ENCODE measurements around the gene BTRC.
"Not testable (repeated sequence)": the region's sequence is repeated elsewhere in the genome, so short reads cannot be mapped to it uniquely, and the experiment has no call there.

The BTRC gene

GRCh38 chr10:101388676-101389276 is 34.8 kb downstream of the BTRC start:
- DNase-seq, result no peak

DNA sequence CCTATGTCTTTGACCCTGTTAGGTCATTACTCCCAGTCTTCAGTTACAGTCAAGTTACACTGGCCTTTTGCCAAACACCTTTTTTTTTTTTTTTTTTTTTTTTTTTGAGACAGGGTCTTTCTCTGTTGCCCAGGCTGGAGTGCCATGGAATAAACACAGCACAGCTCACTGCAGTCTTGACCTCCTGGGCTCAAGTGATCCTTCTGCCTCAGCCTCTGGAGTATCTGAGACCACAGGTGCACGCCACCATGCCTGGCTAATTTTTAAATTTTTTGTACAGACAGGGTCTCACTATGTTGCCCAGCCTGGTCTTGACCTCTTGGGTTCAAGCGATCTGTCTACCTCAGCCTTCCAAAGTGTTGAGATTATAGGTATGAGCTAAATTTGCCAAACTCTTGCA is 35.6 kb downstream of the BTRC start:
- DNase-seq, result not testable (repeated sequence)

DNA sequence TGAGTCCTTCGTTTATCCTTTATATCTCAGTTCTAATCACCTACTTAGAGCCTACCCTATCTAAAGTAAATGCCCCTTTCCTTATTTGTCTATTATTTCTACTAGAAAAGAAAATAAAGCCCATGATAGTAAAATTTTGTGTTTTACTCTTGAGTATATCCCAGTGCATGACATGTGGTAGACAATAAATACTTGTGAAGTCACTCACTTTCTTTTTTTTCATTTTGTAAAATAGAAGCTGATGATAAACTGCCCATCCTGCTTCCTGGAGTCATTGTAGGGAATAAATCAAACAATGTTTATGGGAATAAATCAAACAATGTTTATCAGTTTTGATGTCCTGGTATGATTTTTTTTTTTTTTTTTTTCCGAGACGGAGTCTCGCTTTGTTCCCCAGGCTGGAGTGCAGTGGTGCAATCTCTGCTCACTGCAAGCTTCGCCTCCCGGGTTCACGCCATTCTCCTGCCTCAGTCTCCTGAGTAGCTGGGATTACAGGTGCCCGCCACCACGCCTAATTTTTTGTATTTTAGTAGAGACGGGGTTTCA is 36.1 kb downstream of the BTRC start:
- no peak for DNase-seq

DNA sequence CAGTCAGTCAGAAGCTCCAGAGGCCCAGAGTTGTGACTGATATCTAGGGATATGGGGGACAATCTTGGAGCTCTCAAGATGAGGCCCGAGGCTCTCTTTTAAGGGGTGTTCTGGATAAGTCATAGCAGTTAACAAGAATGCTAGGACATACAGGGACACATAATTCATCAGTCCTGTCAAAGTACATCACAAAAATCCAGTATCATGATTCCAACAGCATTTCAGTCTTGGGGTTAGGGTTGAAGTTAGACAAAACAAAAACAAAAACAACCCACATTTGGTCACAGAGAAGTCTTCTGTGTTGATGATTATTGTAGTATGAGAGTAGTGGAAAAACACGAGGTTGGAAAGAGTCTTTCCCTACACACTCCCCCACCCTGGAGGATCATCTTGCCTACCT is 39.4 kb downstream of the BTRC start:
- DNase-seq, result no peak

- DNase-seq, result no peak
These were observed 40.7 kb downstream of the BTRC start for GRCh38 chr10:101394524-101395133.

GRCh38 chr10:101397140-101397539 is 43.2 kb downstream of the BTRC start:
- DNase-seq, result no peak

DNA sequence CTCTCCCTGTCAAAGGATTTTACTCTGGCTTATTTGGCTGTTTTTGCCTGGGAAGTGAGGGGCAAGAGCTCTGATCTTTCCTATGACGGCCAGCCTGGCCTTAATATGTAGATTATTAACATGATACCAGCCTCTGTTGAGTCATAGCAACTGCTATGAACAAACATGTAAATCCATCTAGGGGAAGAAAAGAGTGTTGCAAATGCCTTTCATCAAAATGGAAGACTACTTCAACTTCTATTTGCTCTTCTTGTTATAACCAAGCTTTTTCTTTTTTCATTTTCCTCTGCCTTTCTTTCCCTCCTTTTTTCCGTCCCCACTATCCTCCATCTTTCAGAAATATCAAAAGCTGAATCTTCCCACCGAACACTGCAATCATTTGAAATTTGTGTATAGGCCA is 46.6 kb downstream of the BTRC start:
- no peak for DNase-seq

DNA sequence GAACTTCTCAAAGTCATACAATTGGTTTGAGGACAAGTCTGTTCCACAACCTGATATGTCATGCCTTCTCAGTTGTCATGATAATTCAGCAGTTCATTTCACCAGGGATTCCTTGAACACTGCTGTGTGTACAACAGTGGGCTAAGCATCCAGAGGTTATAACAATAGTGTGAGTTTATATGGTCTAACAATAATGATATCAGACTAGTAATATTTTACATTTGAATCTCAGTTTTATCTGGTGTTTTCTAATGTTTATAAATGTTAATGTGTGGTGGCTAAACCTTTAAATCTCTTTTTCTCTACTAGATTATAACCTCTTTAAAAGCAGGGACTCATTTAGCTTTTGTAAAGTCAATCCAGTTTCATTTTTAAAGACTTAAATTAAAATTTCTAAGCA is 48.7 kb downstream of the BTRC start:
- DNase-seq, result no peak

DNA sequence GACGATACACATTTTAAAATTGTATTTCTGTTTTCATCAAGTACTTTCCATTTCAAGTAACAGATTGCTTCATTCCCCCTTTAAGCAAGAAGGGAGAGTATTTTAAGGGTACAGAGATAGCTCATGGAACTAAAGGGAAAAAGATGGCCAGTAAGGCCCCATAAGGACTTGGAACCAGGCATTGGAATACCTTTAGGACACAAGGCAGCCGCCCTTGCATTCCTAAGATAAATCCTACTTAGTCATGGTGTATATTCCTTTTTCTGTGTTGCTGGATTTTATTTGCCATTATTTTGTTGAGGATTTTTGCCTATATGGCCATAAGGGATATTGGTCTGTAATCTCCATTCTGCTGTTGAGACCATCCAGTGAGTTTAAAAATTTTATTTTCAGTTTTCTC is 49.2 kb downstream of the BTRC start:
- DNase-seq, result no peak

DNA sequence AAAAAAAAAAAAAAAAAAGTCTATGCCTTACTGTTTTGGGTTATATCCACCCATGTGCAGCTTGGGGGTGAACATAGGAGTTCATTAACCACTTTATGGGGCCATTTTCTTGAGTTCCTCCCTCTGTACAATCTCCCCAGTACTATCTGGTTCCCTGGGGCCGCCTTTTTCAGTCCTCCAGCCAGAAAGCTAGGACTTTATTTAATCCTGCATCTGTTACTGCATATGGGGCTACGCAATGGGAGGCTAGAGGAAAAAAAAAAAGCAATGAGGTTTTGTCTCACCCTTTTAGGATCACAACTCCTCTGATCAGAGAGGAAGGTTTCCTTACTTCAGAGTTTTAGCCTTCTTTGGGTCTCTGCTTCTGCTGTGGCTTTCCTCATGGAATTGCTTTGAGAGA is 51.0 kb downstream of the BTRC start:
- no peak for DNase-seq

GRCh38 chr10:101411598-101411997 is 57.6 kb downstream of the BTRC start:
- no peak for DNase-seq

- no peak for DNase-seq
These were observed 60.1 kb downstream of the BTRC start for GRCh38 chr10:101414034-101414433.

DNA sequence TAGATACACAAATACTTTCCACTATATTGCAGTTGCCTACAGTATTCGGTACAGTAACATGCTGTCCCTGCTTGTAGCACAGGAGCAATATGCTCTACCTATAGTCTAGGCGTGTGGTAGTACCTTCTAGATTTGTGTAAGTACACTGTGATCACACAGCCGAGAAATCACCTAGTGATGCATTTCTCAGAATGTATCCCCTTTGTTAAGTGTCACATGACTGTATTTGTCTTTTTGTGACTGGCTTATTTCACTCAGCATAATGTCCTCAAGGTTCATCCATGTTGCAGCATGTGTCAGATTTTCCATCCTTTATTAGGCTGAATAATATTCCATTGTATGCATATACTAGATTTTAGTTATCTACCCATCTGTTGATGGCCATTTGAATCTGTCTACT is 61.9 kb downstream of the BTRC start:
- no peak for DNase-seq

DNA sequence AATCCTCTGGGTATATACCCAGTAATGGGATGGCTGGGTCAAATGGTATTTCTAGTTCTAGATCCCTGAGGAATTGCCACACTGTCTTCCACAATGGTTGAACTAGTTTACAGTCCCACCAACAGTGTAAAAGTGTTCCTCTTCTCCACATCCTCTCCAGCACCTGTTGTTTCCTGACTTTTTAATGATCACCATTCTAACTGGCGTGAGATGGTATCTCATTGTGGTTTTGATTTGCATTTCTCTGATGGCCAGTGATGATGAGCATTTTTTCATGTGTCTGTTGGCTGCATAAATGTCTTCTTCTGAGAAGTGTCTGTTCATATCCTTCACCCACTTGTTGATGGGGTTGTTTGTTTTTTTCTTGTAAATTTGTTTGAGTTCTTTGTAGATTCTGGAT is 68.0 kb downstream of the BTRC start:
- DNase-seq, result not testable (repeated sequence)

GRCh38 chr10:101425535-101425934 is 71.6 kb downstream of the BTRC start:
- no peak for DNase-seq

DNA sequence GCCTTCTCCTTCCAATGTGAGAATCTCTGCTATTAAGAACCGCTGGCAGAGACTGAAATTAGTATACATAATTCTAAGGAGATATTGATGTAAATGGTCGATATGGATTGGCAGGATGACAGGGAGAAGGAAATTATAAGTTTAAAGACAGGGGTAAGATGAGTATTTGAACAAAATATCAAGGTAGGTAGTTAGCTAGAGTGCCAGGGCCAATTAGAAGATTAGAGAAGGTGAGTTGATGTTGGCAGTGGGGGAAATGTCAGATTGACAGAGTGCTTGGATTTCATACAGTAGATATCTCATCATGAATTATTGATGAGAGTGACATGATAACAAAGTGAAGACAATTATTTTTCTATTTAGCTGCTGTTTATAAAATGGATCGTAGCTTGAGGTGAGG is 74.1 kb downstream of the BTRC start:
- DNase-seq, result no peak

- no peak for DNase-seq
These were observed 75.5 kb downstream of the BTRC start for GRCh38 chr10:101429423-101429822.

DNA sequence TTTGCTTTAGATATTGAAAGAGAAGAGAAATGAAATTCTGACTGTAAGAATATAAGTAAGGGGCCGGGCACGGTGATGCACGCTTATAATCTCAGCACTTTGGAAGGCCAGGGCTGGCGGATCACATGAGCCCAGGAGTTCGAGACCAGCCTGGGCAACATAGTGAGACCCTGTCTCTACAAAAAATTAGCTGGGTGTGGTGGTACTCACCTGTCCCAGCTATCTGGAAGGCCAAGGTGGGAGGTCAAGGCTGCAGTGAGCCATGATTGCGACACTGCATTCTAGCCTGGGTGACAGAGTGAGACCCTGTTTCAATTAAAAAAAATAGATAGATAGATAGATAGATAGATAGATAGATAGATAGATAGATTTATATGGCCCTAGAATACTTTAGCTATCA is 82.3 kb downstream of the BTRC start:
- no peak for DNase-seq

- DNase-seq, result no peak
These were observed 85.0 kb downstream of the BTRC start for GRCh38 chr10:101438881-101439391.

DNA sequence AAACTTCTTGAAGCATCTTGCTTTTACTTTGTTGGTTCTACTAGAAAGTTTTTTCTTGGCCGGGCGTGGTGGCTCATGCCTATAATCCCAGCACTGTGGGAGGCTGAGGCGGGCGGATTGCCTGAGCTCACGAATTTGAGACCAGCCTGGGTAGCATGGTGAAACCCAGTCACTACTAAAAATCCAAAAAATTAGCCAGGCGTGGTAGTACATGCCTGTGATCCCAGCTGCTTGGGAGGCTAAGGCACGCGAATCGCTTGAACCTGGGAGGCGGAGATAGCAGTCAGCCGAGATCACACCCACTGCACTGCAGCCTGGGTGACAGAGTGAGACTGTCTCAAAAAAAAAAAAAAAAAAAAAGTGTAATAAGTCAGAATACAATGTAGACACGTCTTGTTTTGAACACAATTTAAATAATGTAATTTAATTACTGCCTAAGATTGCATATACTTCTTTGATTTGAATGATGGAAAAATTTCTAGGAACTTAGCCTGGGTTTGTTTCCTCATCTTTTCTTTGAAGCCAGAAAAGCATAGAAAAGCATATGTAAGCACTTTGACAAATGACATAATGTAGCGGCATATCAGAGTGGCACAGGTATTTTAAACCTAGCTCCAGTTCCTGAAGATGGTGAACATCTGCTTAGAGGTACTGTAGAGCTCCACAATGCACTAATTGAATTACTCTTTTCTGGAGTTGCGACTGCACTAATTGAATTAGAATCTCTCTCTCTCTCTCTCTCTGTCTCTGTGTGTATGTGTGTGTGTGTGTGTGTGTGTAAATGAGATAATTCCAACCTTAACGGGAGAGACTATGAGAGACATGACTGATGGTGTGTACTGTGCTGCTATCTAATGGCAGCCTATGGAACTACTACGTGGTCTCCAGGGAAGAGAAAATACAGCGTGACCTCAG is 87.8 kb downstream of the BTRC start:
- no peak for DNase-seq

DNA sequence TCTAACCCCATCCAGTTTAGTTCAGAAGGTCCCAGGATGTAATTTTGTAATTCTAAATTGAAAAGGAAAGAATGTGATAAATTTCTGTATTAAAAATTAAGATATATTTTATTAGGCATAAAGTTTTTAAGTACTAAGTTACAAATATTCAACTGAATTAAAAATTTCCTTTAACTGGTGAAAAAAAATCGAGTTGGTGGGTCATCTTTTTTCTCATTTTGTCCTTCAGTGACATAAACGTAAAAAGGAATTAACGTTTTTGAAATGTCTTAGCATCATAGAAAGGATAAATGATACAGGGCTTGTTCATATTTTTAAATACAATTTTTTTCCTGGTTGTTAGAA is 88.5 kb downstream of the BTRC start:
- DNase-seq, result no peak

- DNase-seq, result no peak
These were observed 90.3 kb downstream of the BTRC start for GRCh38 chr10:101444058-101444898.

GRCh38 chr10:101446071-101446470 is 92.1 kb downstream of the BTRC start:
- DNase-seq, result no peak
